Stimulated activated CD4-positive, alpha-beta T cell treated with anti-CD3 and anti-CD28 coated beads, Interleukin-12 subunit alpha, Interleukin-12 subunit beta, amount 100 ng/mL, for 24 hours (primary cell): ENCODE data around the gene NDST1.
"Not testable (repeated sequence)": the region's sequence is repeated elsewhere in the genome, so short reads cannot be mapped to it uniquely, and the experiment has no call there.

Experiments used
- DNase-seq, 2 experiments: peaks; one replicate each; pipeline ENCODE4 v3.0.0-alpha.2; 2020; ENCODE audit warnings: low read depth in 2 of 2

The NDST1 gene

DNA sequence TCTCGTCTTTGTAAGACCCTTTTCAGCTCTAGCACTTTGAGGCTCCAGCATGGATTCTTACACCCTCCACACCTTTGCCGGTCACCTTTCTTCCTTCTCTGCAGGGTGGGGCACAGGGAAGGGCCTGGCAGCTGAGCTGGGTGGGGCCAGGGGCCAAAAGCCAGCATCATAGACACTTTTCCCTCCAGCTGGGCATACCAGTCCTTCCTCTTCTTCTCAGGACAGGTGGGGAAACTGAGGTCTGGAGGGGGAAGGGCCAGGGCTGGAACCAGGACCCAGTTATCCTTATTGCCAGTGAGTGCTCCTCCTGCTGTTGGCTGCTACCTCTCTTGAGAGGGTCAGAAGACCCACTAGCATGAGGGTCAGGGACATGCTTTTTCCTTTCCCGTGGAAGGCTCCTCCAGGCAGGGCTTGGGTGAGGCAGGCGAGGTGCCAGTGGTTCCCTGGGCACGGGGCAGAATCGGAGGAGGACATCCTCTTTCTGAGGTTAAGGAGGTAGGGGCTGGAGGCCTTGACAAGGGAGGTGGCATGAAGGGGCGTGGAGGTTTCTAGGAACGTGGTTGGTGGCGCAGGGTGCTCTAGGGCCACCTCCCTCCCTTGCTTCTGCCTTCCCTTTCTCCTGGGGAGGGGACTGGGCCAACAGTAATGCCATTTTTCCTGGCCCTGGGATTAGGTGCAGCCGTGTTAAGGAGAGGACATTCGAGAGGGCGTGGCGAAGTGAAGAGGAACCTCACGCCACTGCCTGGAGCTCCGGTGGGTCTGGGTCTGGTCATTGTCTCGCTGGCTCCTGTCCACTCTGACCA, at the start of gene NDST1:
Gene NDST1 (plus strand): TSS at position 658 of the 803 bp plus-strand sequence. CDS start 13,124 bp downstream, outside the sequence.
- DNase-seq, result no peak

DNA sequence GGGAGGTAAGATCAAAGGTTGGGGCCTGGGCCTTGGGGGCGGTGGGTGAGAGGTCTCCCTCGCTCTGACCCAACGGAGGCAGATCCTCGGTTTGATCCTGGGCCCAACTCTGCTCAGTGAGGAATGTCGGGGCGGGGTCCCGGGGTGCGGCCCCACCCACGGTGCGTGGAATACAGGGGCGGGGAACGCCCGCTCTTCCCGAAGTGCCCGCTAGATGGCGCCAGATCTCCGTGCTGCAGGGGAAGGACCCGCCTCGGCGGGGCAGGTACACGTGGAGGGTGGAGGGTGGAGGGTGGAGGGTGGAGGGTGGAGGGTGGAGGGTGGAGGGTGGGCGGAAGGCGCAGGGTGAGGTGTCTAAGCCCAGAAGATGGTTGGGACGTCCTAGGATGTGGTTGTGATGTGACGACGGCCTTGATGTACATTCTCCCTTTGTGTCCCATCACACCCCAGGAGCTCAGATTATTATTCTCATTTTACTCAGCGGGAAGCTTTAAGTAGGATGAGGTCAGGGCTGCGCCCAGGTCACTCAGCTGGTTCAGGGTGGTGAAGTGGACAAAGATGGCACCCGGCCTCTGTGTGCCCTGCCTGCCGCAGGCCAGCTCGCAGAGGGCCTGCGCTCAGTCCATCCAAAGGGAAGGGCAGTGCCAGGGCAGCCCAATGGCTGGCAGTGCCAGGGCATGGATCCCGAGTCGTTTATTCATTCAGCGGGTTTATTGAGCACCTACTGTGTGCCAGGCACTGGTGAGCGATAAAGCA, 49.0 kb upstream of the NDST1 start:
- peak; percentile 77 to 88 for DNase-seq

DNA sequence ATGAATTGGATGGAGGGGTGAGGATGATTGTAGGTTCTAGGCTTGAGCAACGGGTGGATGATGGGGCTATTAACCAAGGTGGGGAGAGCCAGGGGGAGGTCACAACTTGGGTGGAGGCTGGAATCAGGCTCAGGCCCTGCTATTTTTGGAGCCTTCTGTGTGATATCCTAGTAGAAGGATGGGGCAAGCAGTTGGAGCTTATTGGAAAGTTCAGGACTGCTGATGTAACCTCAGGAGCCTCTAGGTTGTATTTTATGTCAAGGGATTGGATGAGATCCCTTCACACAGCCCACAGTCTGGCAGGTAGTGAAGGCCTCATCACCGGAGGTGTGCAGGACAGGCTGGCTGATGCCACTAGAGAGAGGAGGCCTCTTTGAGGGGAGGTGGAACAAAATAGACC, 47.1 kb upstream of the NDST1 start:
- no peak for DNase-seq

DNA sequence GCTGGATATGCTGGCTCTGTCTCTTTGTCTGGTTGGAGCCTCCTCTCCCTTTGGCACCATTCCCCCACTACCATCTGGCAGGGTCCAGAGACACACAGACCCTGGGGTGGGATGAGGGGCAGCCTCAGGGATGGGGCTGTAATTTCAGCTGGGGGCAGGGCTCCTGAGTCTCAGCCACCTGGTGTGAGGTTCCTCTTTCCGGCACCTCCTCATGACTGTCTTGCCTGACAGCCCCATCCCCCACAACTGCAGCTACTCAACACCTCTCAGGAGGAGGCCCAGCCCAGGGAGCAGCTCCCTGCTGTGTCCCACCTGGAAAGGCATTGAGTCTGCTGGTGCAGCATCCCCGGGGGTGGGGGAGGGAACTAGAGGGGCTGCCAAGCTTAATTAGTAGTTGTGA, 46.7 kb upstream of the NDST1 start:
- no peak for DNase-seq

DNA sequence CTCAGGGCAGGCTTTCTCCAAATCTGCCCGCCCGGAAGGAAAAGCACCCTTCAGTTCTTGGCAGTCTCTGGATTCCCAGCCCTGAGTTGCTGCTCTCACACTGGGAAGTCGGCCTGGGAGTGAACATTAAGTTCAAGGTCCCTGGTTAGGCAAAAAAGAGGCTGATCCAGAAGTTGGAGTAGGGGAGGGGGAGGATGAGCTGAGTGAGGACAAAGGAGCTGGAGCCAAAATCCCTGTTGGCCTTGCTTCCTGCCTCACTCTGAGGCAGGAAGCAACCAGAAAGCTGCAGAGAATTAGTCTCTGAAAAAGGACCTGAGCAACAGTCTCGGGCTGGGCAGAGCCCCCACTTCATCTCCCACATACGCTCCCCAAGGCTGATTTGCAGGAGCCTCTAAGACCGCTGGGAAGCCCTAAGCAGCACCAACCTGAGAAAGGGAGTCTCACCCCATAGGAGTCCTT, 43.3 kb upstream of the NDST1 start:
- DNase-seq, result no peak

DNA sequence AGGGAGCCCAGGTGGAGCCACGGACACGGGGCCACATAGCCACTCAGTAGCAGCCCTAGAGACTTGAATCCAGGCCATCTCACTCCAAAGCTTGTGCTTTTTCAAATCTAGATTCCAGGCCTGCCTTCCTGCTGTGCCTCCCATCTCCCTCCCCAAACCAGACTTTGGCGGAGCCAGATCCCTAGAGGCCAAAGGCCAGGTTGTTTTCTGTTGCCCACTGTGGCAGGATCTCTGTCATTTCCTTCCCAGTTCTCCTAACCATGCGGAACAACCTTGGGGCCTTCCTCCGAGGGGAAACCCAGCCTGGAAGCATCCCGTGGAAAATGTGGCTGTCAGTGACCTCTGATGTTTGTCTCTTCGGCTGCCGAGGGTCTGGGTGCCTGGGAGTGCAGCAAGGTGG, 42.0 kb upstream of the NDST1 start:
- DNase-seq, result no peak

DNA sequence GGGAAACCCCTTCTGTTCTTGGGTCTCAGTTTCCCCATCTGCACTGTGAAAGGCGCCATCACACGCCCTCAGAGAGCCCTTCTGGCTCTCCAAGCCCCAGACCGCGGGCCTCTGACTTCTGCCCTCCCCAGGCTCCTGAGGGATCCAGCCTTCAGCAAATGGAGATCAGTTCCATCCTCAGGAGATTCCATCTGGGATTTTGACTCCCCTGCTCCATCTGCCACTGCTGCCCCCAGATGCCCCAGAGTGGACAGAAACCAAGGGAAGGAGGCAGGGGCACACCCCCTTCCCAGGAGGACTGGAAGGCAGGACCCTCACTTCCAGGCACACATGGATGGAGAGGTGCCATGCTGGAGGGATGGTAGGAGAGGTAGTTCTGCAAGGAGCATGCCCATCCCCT, 39.7 kb upstream of the NDST1 start:
- no peak for DNase-seq

DNA sequence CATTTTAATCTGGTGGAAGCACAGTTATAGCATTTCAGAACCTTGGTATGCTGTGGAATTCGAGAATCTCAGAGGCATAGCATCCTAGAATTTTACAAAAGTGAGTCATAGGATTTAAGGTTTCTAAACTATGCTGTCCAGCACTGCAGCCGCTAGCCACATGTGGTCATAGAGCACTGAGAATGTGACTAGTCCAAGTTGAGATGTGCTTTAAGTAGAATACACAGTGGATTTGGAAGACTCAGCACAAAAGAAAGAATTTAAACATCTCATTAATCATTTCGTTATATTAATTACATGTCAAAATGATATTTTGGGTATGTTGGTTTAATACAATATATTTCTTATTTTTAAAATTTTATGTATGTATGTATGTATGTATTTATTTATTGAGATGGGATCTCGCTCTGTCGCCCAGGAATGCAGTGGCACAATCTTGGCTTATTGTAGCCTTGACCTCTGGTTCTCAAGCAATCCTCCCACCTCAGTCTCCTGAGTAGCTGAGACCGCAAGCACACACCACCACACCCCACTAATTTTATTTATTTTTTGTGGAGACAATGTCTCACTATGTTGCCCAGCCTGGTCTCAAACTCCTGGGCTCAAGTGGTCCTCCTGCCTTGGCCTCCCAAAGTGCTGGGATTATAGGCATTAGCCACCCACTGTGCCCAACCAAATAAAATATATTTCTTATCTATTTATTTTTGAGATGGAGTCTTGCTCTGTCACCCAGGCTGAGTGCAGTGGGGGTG, 38.0 kb upstream of the NDST1 start:
- no peak for DNase-seq

DNA sequence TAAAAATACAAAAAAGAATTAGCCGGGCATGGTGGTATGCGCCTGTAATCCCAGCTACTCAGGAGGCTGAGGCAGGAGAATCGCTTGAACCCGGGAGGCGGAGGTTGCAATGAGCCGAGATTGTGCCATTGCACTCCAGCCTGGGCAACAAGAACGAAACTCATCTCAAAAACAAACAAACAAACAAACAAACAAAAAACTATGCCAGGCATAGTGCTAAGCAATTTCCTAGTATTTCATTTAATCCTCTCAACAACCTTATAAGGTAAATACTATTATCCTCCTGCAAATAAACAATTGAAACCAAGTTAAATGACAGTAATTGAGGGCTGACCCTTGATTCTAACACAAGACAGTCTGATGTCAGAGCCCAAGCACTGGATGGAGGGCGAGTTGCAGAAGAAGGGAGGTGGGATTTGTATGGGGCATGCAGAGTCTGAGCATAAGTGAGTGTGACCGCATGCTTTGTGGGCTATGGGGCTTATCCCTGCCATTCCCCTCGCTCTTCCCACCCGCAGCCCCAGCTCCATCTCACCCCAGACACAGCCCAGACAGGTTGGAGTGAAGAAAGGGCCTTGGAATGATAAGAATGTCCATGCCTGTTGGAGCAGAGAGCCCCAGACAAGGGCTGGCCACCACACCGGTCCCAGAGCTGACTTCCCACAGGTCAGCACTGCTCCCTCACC, 34.1 kb upstream of the NDST1 start:
- DNase-seq, result no peak

DNA sequence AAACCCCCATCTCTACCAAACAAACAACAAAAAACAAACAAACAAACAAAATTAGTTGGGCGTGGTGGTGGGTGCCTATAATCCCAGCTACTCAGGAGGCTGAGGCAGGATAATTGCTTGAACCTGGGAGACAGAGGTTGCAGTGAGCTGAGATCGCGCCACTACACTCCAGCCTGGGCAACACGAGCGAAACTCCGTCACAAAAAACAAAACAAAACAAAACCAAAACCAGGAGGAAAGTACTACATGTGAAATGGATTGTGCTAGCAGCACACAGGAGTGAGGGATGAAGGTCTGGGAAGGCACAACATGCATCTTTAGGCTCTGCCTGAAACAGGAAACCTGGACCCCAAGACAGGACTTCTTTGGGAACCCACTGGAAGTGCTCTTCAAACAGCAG, 31.4 kb upstream of the NDST1 start:
- DNase-seq, result not testable (repeated sequence)

DNA sequence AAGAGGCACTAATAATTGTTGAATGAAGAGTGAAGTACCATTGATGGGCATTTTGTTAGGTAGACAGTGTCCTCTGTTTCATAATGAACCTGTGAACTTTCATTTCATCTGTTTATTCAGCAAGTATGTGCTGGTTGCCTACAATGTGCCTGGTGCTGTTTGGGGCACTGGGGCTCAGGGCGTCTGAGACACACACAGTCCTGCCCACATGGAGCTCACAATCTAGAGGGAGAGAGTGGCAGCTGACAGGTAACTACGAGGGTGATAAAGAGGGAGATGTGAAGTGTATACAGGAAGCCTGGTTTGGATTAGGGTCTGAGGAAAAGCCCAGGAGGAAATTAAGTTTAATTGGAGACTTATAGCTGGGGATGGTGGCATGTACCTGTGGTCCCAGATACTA, 28.5 kb upstream of the NDST1 start:
- no peak for DNase-seq

DNA sequence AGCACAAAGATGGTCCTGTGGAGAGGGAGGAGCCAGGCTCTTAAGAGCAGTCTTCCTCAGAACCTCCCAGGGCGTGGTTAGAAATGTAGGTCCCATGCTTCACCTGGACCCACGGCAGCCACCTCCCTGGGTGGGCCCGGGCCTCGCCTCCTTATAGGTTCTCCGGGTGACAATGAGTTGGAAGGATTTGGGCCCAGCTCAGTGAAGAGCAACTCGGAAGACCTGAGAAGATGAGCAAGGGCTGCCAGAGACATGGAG, 26.3 kb upstream of the NDST1 start:
- no peak for DNase-seq

DNA sequence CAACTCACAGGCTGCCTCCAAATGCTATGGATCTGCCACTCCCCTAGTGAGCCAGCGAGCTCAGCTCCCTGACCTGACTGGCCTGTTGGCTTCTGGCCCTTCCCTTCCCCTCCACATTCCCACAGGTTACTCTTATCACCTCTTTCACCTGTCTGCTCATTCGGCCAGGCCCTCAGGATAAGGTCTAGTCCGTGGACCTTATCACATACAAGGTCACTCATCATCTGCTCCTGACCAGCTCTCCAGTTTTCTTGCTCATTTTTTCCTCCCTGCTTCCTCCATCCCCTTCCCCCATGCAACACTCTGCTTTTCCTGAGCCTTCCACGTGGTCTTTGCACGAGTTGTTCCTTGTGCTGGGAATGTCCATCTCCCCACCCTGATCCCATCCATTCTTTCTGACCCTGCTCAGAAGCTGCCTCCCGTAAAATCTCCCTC, 25.9 kb upstream of the NDST1 start:
- no peak for DNase-seq

DNA sequence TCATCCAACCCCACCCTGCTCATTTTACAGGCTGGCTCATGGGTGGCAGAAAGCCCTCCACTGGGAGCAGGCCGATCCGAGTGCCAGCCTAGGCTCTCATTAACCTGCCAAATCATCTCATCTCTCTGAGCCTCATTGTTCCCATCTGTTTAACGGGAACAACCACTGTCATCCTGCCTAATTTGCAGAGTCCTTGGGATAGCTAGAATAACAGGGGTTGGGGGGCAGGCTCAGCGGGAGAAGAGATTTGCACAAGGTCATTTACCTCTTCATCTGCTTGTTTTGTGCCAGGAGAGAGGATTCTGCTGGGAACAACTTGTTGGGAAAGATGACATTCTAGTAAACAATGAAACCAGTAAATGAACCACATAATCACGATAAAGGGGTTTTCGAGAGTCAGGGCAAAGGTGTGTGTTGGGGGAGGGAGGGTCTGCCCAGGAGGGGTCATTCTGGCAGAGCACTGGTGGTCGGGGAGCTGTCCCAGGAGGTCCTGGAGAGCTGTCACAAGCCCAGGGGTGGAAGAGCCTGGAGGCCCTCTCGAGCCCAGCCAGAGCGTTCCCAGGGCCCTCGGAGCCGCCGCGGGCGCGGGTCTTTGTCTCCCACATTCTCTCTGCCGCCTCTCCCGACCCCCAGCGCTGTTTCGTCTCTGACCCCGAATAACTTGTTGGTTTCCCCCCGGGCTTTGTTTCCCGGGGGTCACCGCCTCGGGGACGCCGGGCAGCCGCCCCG, 22.8 kb upstream of the NDST1 start:
- DNase-seq, result no peak

DNA sequence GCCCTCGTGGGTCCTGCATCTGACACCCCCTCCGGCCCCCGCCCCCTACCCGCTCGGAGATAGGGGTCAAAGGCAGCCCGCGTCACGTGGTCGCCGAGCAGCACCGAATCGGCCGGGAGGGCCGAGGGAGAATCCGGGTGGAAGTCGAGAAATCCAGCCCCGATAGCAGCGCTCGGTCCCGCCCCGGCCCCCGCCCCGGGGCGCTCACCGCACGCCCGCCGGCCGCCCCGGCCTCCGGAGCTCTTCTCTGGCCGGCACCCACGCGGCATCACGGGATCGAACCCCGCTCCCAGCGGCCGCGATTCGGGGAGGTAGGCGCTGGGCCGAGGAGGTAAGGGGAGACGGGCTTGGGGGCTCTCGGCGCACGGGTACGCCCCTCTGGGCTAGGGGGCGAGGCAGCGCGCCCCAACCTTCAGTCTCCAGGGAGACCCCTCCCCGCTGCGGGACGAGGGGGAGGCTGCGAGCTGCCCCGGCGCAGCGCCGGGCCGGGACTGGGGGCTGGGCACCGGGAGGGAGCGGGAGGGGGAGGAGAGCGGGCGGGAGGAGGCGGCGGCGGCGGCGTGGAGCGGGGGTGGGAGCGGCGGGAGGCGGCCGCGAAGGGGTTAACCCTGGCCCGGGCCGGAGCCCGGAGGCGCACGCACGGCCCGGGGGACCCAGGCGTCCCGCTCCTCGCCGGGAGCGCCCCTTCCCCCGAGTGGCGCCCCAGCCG, 22.1 kb upstream of the NDST1 start:
- DNase-seq, result peak in 1 of 2 experiments; percentile 16

DNA sequence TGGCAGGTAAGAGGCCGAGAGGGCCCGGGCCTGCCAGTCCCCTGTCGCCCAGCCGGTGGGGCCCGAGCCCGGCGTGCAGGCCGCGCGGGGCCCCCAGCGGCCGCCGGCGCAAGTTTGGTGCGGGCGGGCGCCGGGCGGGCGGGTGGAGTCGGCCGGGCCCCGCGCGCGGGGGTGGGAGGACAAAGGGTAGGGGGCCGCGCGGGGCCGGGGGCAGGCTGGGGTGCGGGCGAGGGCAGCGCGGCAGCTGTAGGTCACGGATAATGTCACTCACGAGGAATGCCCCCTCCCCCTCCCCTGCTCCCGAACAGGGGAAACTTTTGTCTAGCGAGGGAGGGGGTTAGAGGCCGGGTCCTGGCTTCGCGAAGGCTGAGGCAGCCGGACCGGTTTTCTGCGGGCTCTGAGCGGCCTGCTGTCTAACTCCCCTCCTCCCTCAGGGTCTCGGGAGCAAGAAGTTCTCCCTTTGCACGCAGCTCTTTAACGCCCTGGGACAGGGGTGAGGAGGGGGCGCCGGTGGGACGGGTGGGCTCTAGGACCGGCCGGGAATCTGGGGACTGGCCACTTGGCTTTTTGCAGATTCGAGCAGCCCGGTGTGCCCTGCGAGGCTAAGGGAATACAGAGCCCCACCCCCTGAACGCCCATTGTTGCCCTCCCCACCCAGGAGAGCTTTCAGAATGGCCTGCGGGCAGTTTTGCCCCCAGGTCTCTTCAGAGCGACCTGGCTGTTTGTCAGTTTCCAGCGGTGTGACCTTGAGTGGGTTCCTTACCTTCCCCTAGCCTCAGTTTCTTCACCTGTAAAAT, 21.3 kb upstream of the NDST1 start:
- DNase-seq, result peak in 1 of 2 experiments; percentile 20

DNA sequence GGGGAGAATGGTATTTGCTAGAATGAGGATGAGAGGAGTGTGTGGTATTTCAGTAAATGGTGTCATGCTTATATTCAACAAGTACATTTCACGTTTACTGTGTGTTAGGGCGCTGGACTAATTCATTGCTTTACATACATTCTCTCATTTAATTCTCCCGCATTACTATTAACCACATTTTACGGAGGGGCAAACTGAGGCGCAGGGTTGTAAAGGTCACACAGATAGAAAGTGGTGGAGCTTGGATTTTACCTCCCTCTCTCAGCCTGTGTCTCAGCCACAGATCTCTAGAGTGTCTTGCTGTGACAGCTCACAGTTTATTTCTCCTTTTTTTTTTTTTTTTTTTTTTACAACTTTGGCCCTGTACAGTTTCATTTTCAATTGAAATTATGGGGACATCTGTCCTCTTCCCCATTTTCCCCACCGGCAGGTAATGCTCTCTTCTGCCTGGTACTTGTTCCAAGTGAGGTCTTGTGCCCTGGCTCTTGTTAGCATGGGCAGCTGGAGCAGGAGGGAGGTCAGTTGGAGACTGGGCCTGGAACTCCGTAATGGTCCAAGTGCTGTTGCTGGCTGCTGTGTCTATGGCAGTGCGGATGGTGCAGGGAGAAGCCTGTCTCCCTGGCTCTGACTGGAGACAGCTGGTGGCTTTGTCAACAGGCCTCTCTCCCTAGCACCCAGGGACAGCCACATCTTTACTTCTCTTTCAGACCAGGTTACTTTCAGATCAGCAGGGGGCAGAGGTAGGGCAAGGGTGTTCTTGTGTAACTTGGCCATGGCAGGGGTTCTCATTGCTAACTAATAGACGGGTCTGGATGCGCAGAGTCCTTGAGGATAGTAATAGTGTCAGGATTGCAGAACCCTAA, 20.5 kb upstream of the NDST1 start:
- no peak for DNase-seq

DNA sequence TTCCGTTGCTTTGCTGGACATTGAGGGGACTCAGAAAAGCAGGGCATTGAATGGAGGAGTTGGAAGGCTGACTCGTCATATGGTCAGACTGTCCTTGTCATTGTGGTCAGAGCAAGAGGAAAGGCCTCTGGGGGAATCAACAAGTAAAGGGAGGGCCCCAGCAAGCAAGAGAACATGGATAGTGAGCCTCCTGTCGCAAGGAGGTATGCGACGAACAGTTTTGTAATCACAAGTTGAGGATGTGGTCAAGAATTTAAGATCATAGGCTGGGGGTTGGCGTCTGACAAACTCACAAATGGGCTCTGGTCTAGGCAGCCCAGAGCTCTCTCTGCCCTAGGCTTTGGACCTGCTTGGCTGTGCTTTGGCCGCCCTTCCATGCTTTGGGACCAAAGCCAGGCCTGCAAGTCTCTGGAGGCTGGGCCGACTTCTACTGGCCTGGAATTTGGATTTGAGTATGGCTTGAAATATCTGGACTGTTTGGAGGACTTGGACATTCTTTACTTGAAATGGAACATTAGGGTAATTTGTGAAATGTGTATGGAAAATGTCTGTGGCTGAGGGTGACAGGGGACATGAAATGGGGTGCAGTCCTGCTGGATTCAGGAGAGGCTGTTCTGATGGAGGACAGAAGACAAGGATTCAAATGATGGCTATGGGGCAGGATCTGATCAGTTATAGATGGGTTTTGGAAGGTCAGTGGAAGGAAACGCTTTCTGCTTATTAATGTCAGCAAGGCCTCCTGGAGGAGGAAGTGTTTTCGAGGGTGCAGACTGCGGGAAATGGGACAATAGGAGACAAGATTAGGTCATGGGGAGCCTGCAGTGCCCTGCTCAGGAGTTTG, 19.2 kb upstream of the NDST1 start:
- no peak for DNase-seq
